ENCODE data around the gene FSD1. TPM values are rescaled to one million over a fixed set of nuclear protein-coding genes. Genes with fewer than 3 reads are reported as not detected.
A peak's percentile ranks its signal among the peaks of the same experiment; 100 is the strongest.

The FSD1 gene
- total RNA-seq, 2 donors from 2014 or later: 6.4 TPM; not detected in 1

GRCh38 chr19:4342615-4343369 lies 38.4 kb downstream of the FSD1 start:
- 0% methylated on average over 39 of the region's 39 CpGs for WGBS
- intact Hi-C loops (cut with DNase I): loop anchor here (5.0 kb wide), 1 partner anchor 60 kb away; the partner anchor contains the start of genes CHAF1A and SH3GL1
- Histone ChIP-seq H3K4me1 (replicated peaks) (peaks cover 5% of the 10 kb centered on the region), H3K9me3 (no peaks in the 10 kb centered on the region), H3K27ac (peak overlapping the region; percentile 93), H3K27me3 (replicated peaks; ENCODE audit: insufficient read depth) (no peaks in the 10 kb centered on the region), H3K36me3 (no peaks in the 10 kb centered on the region), H3K4me3 (peak overlapping the region; percentile 65 to 97)
- TF ChIP-seq POLR2AphosphoS5 (IDR thresholded peaks at IDR 0.05) (peak; percentile 99), CTCF (IDR thresholded peaks at IDR 0.05) (peak in 1 of 4 experiments; percentile 43), POLR2A (IDR thresholded peaks at IDR 0.05) (peak; percentile 96)
- peak; percentile 99 for DNase-seq (ENCODE audit: low spot score)

- intact Hi-C loops (cut with DNase I): loop anchor here (5.0 kb wide), 1 partner anchor 59 kb away; the partner anchor contains the start of genes CHAF1A and SH3GL1
- H3K4me1 ChIP-seq (replicated peaks): peaks cover 5% of the 10 kb centered on the region
- H3K36me3 ChIP-seq: no peaks in the 10 kb centered on the region
- peak within 1 kb of the TSS; percentile 93 for H3K27ac ChIP-seq
- DNase-seq (ENCODE audit: low spot score): peak; percentile 91
- H3K27me3 ChIP-seq (replicated peaks; ENCODE audit: insufficient read depth): no peaks in the 10 kb centered on the region
- TF ChIP-seq POLR2AphosphoS5 (IDR thresholded peaks at IDR 0.05): peak; percentile 83
- peak; percentile 78 for TF ChIP-seq POLR2A (IDR thresholded peaks at IDR 0.05)
- TF ChIP-seq CTCF (IDR thresholded peaks at IDR 0.05): peak in 1 of 4 experiments; percentile 3
- 7% methylated on average over 64 of the region's 101 CpGs for WGBS
- peak within 1 kb of the TSS; percentile 65 to 97 for H3K4me3 ChIP-seq
- H3K9me3 ChIP-seq: no peaks in the 10 kb centered on the region
These were observed 39.2 kb downstream of the FSD1 start, which contains the start of gene MPND for GRCh38 chr19:4343370-4344307. MPND (plus strand) TSS chr19:4343562; CDS start chr19:4343594, 32 bp downstream.

GRCh38 chr19:4345342-4346019 lies 41.1 kb downstream of the FSD1 start:
- no peak for DNase-seq (ENCODE audit: low spot score)
- Histone ChIP-seq H3K9me3 (no peaks in the 10 kb centered on the region), H3K36me3 (no peaks in the 10 kb centered on the region), H3K4me1 (replicated peaks) (peaks cover 5% of the 10 kb centered on the region), H3K27me3 (replicated peaks; ENCODE audit: insufficient read depth) (no peaks in the 10 kb centered on the region), H3K27ac (no peak overlapping the region), H3K4me3 (no peak overlapping the region)
- no peak for TF ChIP-seq POLR2AphosphoS5 (IDR thresholded peaks at IDR 0.05)
- no peak for TF ChIP-seq CTCF (IDR thresholded peaks at IDR 0.05)
- no peak for TF ChIP-seq POLR2A (IDR thresholded peaks at IDR 0.05)
- 88% methylated on average over 15 of the region's 15 CpGs for WGBS
- intact Hi-C loops (cut with DNase I): no loop called here

GRCh38 chr19:4346020-4346383 lies 41.6 kb downstream of the FSD1 start:
- no peaks in the 10 kb centered on the region for H3K27me3 ChIP-seq (replicated peaks; ENCODE audit: insufficient read depth)
- H3K36me3 ChIP-seq: no peaks in the 10 kb centered on the region
- 86% methylated on average over 6 of the region's 6 CpGs for WGBS
- no peak overlapping the region for H3K4me3 ChIP-seq
- H3K4me1 ChIP-seq (replicated peaks): peaks cover 5% of the 10 kb centered on the region
- TF ChIP-seq CTCF (IDR thresholded peaks at IDR 0.05) (no peak), POLR2A (IDR thresholded peaks at IDR 0.05) (no peak), POLR2AphosphoS5 (IDR thresholded peaks at IDR 0.05) (no peak)
- intact Hi-C loops (cut with DNase I): no loop called here
- H3K9me3 ChIP-seq: no peaks in the 10 kb centered on the region
- no peak for DNase-seq (ENCODE audit: low spot score)
- no peak overlapping the region for H3K27ac ChIP-seq

Measured in prostate gland (tissue), 2 donors.